IMR-90 (cell line): ENCODE results near the gene RHO. TPM values are rescaled to one million over a fixed set of nuclear protein-coding genes. Genes with fewer than 3 reads are reported as not detected.

ENCODE experiments used
- ATAC-seq: fragments of 200-7000 bp; cut with Tn5 transposase; 2 replicates; pipeline ENCODE4 v1.9.1; 2020; ENCODE audit warnings: low read depth, mild to moderate bottlenecking, moderate library complexity
- BruUV-seq: library from RNA; stranded (reverse); fragments of 400-500 nt; replicated peaks from 2 replicates; lab custom pipeline; 2021; lab: Mats Ljungman, UMichigan
- CTCF ChIA-PET: fragments of 300-600 bp; formaldehyde crosslinking; extraction: SDS; loops from one replicate; lab custom pipeline; 2021; ENCODE audit warnings: antibody characterized with exemption; lab: Yijun Ruan, JAX
- POLR2A ChIA-PET: fragments of 300-600 bp; sonication (Branson Sonifier 250); formaldehyde crosslinking; loops from one replicate; lab custom pipeline; 2022; ENCODE audit warnings: antibody characterized with exemption; ENCODE audit not compliant: unreplicated experiment; lab: Charles Lee
- DNase-seq: peaks from one replicate; pipeline ENCODE4 v3.0.0; 2013
- H2AFZ ChIP-seq: replicated peaks from 2 replicates; pipeline ENCODE3; 2013; ENCODE audit warnings: low read length, mild to moderate bottlenecking; ENCODE audit not compliant: poor library complexity
- H2AK5ac ChIP-seq: 2 replicates; pipeline ENCODE4 v1.6.1; 2013; ENCODE audit warnings: low read depth, low read length, inconsistent platforms
- H2AK9ac ChIP-seq: replicated peaks from 2 replicates; pipeline ENCODE3; 2013; ENCODE audit warnings: mild to moderate bottlenecking, low read depth, low read length, moderate library complexity; ENCODE audit not compliant: poor library complexity
- H2BK120ac ChIP-seq: 2 replicates; pipeline ENCODE4 v1.6.1; 2013; ENCODE audit warnings: low read depth, low read length, inconsistent platforms
- H2BK15ac ChIP-seq: 3 replicates; pipeline ENCODE4 v1.6.1; 2013; ENCODE audit warnings: low read depth, low read length, inconsistent platforms
- H2BK20ac ChIP-seq: 2 replicates; pipeline ENCODE4 v1.6.1; 2013; ENCODE audit warnings: low read depth, mild to moderate bottlenecking, inconsistent platforms, low read length, moderate library complexity
- H2BK5ac ChIP-seq: 2 replicates; pipeline ENCODE4 v1.6.1; 2013; ENCODE audit warnings: mild to moderate bottlenecking, low read depth, low read length, inconsistent platforms; ENCODE audit not compliant: poor library complexity, severe bottlenecking
- H3K14ac ChIP-seq: replicated peaks from 2 replicates; pipeline ENCODE4 v1.6.1; 2013; ENCODE audit warnings: low read depth, low read length, inconsistent platforms
- H3K18ac ChIP-seq: 2 replicates; pipeline ENCODE4 v1.6.1; 2013; ENCODE audit warnings: low read depth, low read length, control low read depth
- H3K23ac ChIP-seq: 2 replicates; pipeline ENCODE4 v1.6.1; 2013; ENCODE audit warnings: low read depth, low read length, inconsistent platforms
- H3K27ac ChIP-seq: 2 replicates; pipeline ENCODE4 v1.5.1; 2013; ENCODE audit warnings: mild to moderate bottlenecking, control low read depth, low read length; ENCODE audit not compliant: insufficient read depth
- H3K27me3 ChIP-seq: 2 replicates; pipeline ENCODE4 v1.6.1; 2013; ENCODE audit warnings: low read length; ENCODE audit not compliant: control insufficient read depth, insufficient read depth
- H3K36me3 ChIP-seq: 2 replicates; pipeline ENCODE4 v1.6.1; 2013; ENCODE audit warnings: low read length, mixed read lengths; ENCODE audit not compliant: control insufficient read depth, insufficient read depth
- H3K4ac ChIP-seq: 2 replicates; pipeline ENCODE4 v1.6.1; 2013; ENCODE audit warnings: low read depth, low read length, inconsistent platforms
- H3K4me1 ChIP-seq: 2 replicates; pipeline ENCODE4 v1.6.1; 2013; ENCODE audit warnings: low read length, mixed read lengths; ENCODE audit not compliant: control insufficient read depth, insufficient read depth
- H3K4me2 ChIP-seq: 2 replicates; pipeline ENCODE4 v1.6.1; 2013; ENCODE audit warnings: low read depth, mild to moderate bottlenecking, control low read depth, low read length, moderate library complexity
- H3K4me3 ChIP-seq: 2 replicates; pipeline ENCODE4 v1.5.1; 2013; ENCODE audit warnings: low read depth, mild to moderate bottlenecking, control low read depth, low read length, moderate library complexity; ENCODE audit not compliant: insufficient read depth
- H3K56ac ChIP-seq: 2 replicates; pipeline ENCODE4 v1.6.1; 2013; ENCODE audit warnings: low read length, inconsistent platforms; ENCODE audit not compliant: insufficient read depth; ENCODE audit errors: extremely low read depth
- H3K79me1 ChIP-seq, 2 experiments: 2 replicates each; pipeline ENCODE4 v1.6.1; 2013; ENCODE audit warnings: low read length in 2 of 2, inconsistent platforms in 1 of 2, low read depth in 1 of 2
- H3K9ac ChIP-seq: 2 replicates; pipeline ENCODE4 v1.6.1; 2013; ENCODE audit warnings: low read depth, low read length, control low read depth
- H3K9me1 ChIP-seq: 2 replicates; pipeline ENCODE4 v1.6.1; 2013; ENCODE audit warnings: low read length, inconsistent platforms; ENCODE audit not compliant: insufficient read depth
- H3K9me3 ChIP-seq: 2 replicates; pipeline ENCODE4 v1.6.1; 2013; ENCODE audit warnings: low read length; ENCODE audit not compliant: control insufficient read depth, insufficient read depth
- H4K20me1 ChIP-seq: 2 replicates; pipeline ENCODE4 v1.6.1; 2013; ENCODE audit warnings: low read length, inconsistent platforms; ENCODE audit not compliant: insufficient read depth
- H4K5ac ChIP-seq: 2 replicates; pipeline ENCODE4 v1.6.1; 2013; ENCODE audit warnings: mild to moderate bottlenecking, low read depth, low read length, control low read depth
- H4K8ac ChIP-seq, 2 experiments: 2 replicates each; pipeline ENCODE4 v1.6.1; 2013; ENCODE audit warnings: low read depth in 2 of 2, low read length in 2 of 2, control low read depth in 1 of 2, inconsistent platforms in 1 of 2
- H4K91ac ChIP-seq: 2 replicates; pipeline ENCODE4 v1.6.1; 2013; ENCODE audit warnings: low read depth, low read length, inconsistent platforms; ENCODE audit not compliant: insufficient read depth
- BHLHE40 ChIP-seq: fragments of 150-350 bp; IDR thresholded peaks from 2 replicates; pipeline ENCODE4 v1.6.1; 2016; ENCODE audit warnings: mild to moderate bottlenecking, low read depth, low read length
- CEBPB ChIP-seq: IDR thresholded peaks from 2 replicates; pipeline ENCODE4 v1.6.1; 2012; ENCODE audit warnings: low read depth, low read length, improper control_type of control experiment
- CHD1 ChIP-seq: IDR thresholded peaks from 2 replicates; pipeline ENCODE4 v1.6.1; 2012; ENCODE audit warnings: low read depth, low read length, improper control_type of control experiment
- CTCF ChIP-seq: conservative IDR thresholded peaks from 2 replicates; pipeline ENCODE4 v1.5.1; 2012; ENCODE audit warnings: mild to moderate bottlenecking, low read depth, low read length, improper control_type of control experiment
- MAZ ChIP-seq: IDR thresholded peaks from 2 replicates; pipeline ENCODE4 v1.6.1; 2012; ENCODE audit warnings: low read depth, mild to moderate bottlenecking, low read length, improper control_type of control experiment, moderate library complexity, borderline replicate concordance
- MXI1 ChIP-seq: IDR thresholded peaks from 2 replicates; pipeline ENCODE4 v1.6.1; 2012; ENCODE audit warnings: low read depth, mild to moderate bottlenecking, low read length, moderate library complexity, borderline replicate concordance
- NFE2L2 ChIP-seq: fragments of 150-350 bp; IDR thresholded peaks from 2 replicates; pipeline ENCODE4 v1.6.1; 2016; ENCODE audit warnings: low read depth, mild to moderate bottlenecking, low read length
- POLR2A ChIP-seq: IDR thresholded peaks from 2 replicates; pipeline ENCODE4 v1.6.1; 2012; ENCODE audit warnings: mild to moderate bottlenecking, low read depth, low read length
- RFX5 ChIP-seq: IDR thresholded peaks from 2 replicates; pipeline ENCODE4 v1.8.0; 2012; ENCODE audit warnings: low read depth, mild to moderate bottlenecking, low read length, moderate library complexity
- WGBS, 2 experiments: methylation state at CpG; one replicate each; pipeline versions ENCODE4 v1.1.5 to v1.1.7; 2013; ENCODE audit warnings: missing lambda C conversion rate in 2 of 2; ENCODE audit not compliant: insufficient read length in 1 of 2; ENCODE audit errors: extremely low coverage in 2 of 2; 5-methylcytosine and 5-hydroxymethylcytosine counted together
- dilution Hi-C: fragments of 300-500 bp; cut with HindIII; formaldehyde crosslinking; loops from one replicate; pipeline ENCODE4 v1.14.3; 2018; ENCODE audit warnings: low sequenced_read_pairs; ENCODE audit not compliant: unreplicated experiment
- in situ Hi-C: fragments of 300-500 bp; cut with MboI; formaldehyde crosslinking; loops from 3 replicates; pipeline ENCODE4 v1.14.3; 2019; ENCODE audit warnings: low sequenced_read_pairs, inconsistent platforms, mixed read lengths
- intact Hi-C: fragments of 100-400 bp; cut with micrococcal nuclease; formaldehyde crosslinking; loops from 2 replicates; pipeline ENCODE4 v1.10.0; 2022
- polyA plus RNA-seq, 3 experiments: library from polyadenylated mRNA; depleted of rRNA; stranded (reverse); fragments of >200 nt; gene quantifications; 2 replicates each; pipeline ENCODE4 v1.2.3, GENCODE V29; 2012; ENCODE audit warnings: low replicate concordance in 1 of 3
- total RNA-seq: library from RNA; depleted of rRNA; stranded (reverse); fragments of >200 nt; gene quantifications from 2 replicates; pipeline ENCODE4 v1.2.3, GENCODE V29; 2012

The RHO gene
- total and polyA plus RNA-seq, 2 of the 4 experiments (the other 2 are of a cell fraction): not detected

- peaks cover 45% of the 10 kb centered on the region for H3K36me3 ChIP-seq
Observed at GRCh38 chr3:129565902-129566301, 37.5 kb downstream of the RHO start.

More at GRCh38 chr3:129565902-129566301, 37.5 kb downstream of the RHO start:
- Histone ChIP-seq H2AK5ac (no peak overlapping the region), H2AFZ (no peak overlapping the region), H3K56ac (no peak overlapping the region), H3K9ac (no peak overlapping the region), H4K20me1 (no peaks in the 10 kb centered on the region), H3K14ac (no peak overlapping the region), H2BK15ac (no peak overlapping the region), H3K79me1 (peaks cover 0 to 7% of the 10 kb centered on the region in 2 experiments; a peak in 1 of 4 replicates), H3K27me3 (no peaks in the 10 kb centered on the region), H3K23ac (no peak overlapping the region), H4K8ac (no peak overlapping the region), H2AK9ac (peak overlapping the region; percentile 79), H3K4me3 (no peak overlapping the region), H3K9me3 (no peaks in the 10 kb centered on the region), H3K4me2 (no peak overlapping the region), H2BK20ac (no peak overlapping the region), H4K91ac (no peak overlapping the region), H3K9me1 (peaks cover 9% of the 10 kb centered on the region), H2BK5ac (no peak overlapping the region), H3K27ac (no peak overlapping the region), H2BK120ac (no peak overlapping the region), H4K5ac (no peak overlapping the region), H3K18ac (no peak overlapping the region), H3K4ac (no peak overlapping the region), H3K4me1 (peaks cover 9% of the 10 kb centered on the region)
- no CpG with 5 or more reads among the region's 7 CpGs for WGBS, 2 experiments
- no peak for ATAC-seq
- no TSS peak for BruUV-seq
- POLR2A ChIA-PET: no interaction called here
- in situ Hi-C loops (no loop called here), intact Hi-C loops (no loop called here), dilution Hi-C loops (no loop called here)
- TF ChIP-seq BHLHE40 (no peak), CTCF (no peak), CHD1 (no peak), POLR2A (no peak), MXI1 (no peak), RFX5 (no peak), MAZ (no peak), CEBPB (no peak), NFE2L2 (no peak)
- no peak for DNase-seq
- CTCF ChIA-PET: interaction anchor here (0.8 kb wide), 1 partner anchor 264 kb away, joined by 3 read pairs; no protein-coding TSS in a partner anchor
